Measurements from ENCODE around the gene RPE65. TPM values are rescaled to one million over a fixed set of nuclear protein-coding genes. Genes with fewer than 3 reads are reported as not detected.

Gene RPE65
- total and polyA plus RNA-seq, 2 donors (not counting 3 experiments of a cell fraction or from before 2014, with no cell fraction given): not detected

- H3K9me1 ChIP-seq (replicated peaks; ENCODE audit: control insufficient read depth, extremely low read depth, insufficient read depth, low read length): no peaks in the 10 kb centered on the region
- peaks cover 33% of the 10 kb centered on the region for H3K79me2 ChIP-seq (ENCODE audit: control insufficient read depth, insufficient read depth, low read length)
- peaks cover 7% of the 10 kb centered on the region for H3K4me1 ChIP-seq (ENCODE audit: control insufficient read depth, extremely low read depth, insufficient read depth, low read length)
- H3K9me3 ChIP-seq (replicated peaks; ENCODE audit: control insufficient read depth, insufficient read depth, low read length): no peaks in the 10 kb centered on the region
- intact Hi-C loops (cut with micrococcal nuclease) (loop anchor here (10.0 kb wide), 3 partner anchors 595 to 1865 kb away; partner anchors contain the start of genes ANKRD13C and LRRC7), dilution Hi-C loops (cut with MboI; ENCODE audit: extremely low pct_ligation_motif_present, low sequenced_read_pairs) (no loop called here)
- H3K9ac ChIP-seq (replicated peaks; ENCODE audit: extremely low read depth, insufficient read depth, low read length): no peak overlapping the region
- no peak overlapping the region for H3K4me3 ChIP-seq (replicated peaks in 1 of 3; ENCODE audit: insufficient read depth in 1 of 3, low read depth in 1 of 3, low read length in 3 of 3)
- BruUV-seq (replicated peaks): no TSS peak
- no peaks in the 10 kb centered on the region for H4K20me1 ChIP-seq (replicated peaks; ENCODE audit: control insufficient read depth, extremely low read depth, insufficient read depth, low read length)
- H3K27me3 ChIP-seq (ENCODE audit: control insufficient read depth in 2 of 2, insufficient read depth in 2 of 2, low read length in 2 of 2): no peaks in the 10 kb centered on the region
- H2AFZ ChIP-seq (ENCODE audit: low read depth, low read length): no peak overlapping the region
- ChIA-PET POLR2A (no interaction called here), CTCF (no interaction called here)
- FAIRE-seq (no peak), DNase-seq (ENCODE audit: low read depth, low spot score) (no peak)
- H3K27ac ChIP-seq (ENCODE audit: insufficient read depth, low read depth, low read length): no peak overlapping the region
- no peak overlapping the region for H3K4me2 ChIP-seq (ENCODE audit: insufficient read depth, low read length)
- H3K36me3 ChIP-seq (ENCODE audit: control insufficient read depth in 2 of 2, extremely low read depth in 1 of 2, insufficient read depth in 2 of 2, low read length in 2 of 2): peaks cover 0 to 10% of the 10 kb centered on the region in 2 experiments
- TF ChIP-seq MAX (IDR thresholded peaks at IDR 0.05; ENCODE audit: insufficient read depth, insufficient read length) (no peak), MYC (IDR thresholded peaks at IDR 0.05; ENCODE audit: low read depth, low read length) (no peak), POLR2AphosphoS5 (IDR thresholded peaks at IDR 0.05; ENCODE audit: insufficient read depth, low read depth, low read length) (no peak), JUN (IDR thresholded peaks at IDR 0.05; ENCODE audit: borderline replicate concordance, insufficient read depth, insufficient read length, low read depth) (no peak), CTCF (IDR thresholded peaks at IDR 0.05; ENCODE audit: extremely low read depth in 1 of 2, insufficient read depth in 1 of 2, low read depth in 1 of 2, low read length in 2 of 2) (no peak), EZH2 (IDR thresholded peaks at IDR 0.05; ENCODE audit: borderline replicate concordance, low read depth, low read length, severe bottlenecking) (no peak)
Measured at GRCh38 chr1:68490046-68490651, 40.4 kb upstream of the RPE65 start.
